ENCODE data around the gene CEP112.
"Not testable (repeated sequence)": the region's sequence is repeated elsewhere in the genome, so short reads cannot be mapped to it uniquely, and the experiment has no call there.

Gene CEP112

DNA sequence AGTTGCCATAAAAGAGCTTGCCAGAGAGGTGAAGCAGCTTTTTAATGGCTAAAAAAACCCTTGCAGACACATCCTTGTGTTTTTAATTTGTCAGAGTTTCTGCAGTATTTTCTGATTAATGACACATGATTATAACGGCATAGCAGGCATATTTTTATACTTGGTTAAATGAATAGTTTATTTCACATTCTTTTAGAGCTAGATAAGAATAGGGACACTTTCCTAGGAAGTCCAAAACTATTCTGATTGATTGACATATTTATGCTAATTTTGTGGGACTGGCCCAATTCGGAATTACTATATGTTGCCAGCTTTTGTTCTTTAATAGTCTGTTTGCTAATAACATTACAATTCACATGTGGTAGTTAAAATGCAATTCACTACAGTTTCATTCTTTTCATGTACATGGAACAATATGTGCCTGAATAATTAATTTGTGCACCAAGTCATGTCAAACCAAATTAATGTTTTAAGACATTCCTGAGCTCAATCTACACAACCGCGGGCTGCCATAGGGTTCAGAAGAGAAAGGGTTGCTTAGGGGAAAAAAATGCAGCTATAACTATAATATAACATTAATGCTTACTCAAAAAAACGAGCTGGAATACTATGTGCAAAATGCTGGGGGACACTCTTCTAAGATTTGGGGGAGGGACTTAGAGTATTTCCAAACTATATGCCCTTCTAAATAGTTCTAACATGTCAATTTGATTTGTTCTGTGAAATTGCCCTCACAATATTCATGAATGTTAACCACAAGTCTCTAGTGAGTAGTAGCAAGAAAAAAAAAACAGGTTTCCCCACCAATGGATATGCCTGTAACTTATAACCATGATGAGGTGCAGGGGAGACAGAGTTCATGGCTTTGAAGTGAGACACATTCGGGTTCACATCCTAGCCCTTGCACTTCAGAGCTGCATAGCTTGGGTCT, 305.4 kb downstream of the CEP112 start:
- DNase-seq (ENCODE audit: low spot score): no peak

DNA sequence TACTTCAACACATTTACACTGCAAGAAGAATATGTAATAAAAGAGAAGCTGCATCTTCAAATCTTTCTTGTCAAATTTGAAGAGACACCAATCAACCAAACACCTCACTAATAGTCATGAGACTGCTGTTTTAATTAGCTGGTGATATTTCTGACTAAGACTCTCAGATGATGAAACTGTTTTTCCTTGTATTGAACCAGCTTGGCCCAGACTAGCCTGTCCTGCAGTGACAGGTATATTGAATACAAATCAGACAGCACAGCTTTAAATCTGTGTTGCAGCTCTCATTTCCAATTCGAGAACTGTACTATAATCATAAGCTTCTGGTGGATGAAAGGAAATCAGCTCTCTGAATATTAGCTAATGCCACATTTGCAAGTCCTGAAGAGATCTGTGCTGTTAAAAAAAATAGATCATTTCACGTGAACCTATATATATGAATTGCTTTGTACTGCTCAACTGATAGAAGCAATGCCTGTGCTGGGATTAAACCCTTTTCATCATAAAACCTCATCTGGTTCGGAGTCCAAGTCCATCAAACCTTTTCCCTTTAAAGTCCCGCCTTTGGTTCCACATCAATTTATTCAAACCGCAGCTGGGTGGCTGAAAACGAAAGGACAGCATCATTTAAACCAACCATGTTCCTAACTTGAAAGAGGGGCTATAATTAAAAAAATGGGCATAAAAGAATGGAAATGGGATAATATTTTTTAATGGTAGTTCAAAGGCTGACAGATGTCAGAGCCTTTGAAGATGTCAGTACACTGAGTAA, 306.2 kb downstream of the CEP112 start:
- DNase-seq (ENCODE audit: low spot score): no peak

DNA sequence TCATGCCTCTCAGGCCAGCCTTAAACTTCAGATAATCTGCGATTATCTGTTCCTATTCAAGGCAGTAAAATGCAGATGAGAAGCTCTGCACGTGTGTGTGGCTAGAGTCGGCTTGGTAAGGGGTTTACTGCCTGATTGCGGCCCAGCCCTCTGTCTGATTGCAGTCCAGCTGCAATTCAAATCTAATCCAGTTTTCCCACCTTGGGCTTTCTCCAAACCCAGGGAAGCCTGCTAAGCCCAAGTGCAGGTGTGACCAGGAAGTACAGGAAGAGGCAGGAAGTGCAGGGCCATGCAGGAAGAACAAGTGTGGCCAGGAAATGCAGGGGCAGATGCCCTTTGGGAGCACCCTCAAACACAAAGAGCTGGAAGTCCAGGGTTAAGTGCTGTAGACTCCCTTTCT, 314.9 kb downstream of the CEP112 start:
- DNase-seq (ENCODE audit: low spot score): no peak

DNA sequence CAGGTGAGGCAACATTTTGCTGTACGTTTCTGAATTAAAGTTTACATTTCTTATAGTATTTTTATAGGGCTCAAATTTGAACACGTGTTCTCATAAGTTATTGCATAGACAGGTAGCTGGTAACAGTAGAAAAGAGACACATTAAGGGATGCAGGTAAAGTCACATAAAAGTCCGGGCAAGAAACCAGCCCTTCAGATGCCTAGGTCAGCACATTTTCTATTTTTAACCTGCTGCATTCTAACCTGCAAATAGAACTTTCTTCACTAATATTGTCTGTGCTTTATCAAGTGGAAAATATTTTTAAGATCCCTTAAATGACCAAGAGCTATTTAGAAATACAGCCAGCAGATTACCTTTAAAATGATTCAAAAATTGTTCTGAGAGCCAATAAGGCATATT, 323.1 kb downstream of the CEP112 start:
- DNase-seq (ENCODE audit: low spot score): no peak

DNA sequence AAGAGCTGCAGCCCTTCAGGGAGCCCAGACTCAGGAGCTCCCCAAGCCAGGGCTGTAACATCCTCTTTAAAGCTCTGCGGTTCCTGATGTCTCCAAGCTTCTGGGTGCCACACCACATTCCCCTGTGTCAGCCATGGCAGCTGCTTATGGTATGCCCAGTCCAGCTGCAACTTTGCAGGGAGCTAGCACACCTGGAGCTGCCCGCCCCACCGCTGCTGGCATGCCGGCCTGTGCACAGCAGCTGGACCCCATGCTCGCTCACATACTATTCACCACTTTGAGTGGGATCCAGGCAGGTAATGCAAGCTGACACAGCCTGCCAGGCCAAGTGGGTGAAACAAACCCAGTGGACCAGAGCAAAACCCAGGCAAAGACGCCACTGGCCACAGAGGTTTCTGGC, 324.9 kb downstream of the CEP112 start:
- DNase-seq (ENCODE audit: low spot score): no peak

DNA sequence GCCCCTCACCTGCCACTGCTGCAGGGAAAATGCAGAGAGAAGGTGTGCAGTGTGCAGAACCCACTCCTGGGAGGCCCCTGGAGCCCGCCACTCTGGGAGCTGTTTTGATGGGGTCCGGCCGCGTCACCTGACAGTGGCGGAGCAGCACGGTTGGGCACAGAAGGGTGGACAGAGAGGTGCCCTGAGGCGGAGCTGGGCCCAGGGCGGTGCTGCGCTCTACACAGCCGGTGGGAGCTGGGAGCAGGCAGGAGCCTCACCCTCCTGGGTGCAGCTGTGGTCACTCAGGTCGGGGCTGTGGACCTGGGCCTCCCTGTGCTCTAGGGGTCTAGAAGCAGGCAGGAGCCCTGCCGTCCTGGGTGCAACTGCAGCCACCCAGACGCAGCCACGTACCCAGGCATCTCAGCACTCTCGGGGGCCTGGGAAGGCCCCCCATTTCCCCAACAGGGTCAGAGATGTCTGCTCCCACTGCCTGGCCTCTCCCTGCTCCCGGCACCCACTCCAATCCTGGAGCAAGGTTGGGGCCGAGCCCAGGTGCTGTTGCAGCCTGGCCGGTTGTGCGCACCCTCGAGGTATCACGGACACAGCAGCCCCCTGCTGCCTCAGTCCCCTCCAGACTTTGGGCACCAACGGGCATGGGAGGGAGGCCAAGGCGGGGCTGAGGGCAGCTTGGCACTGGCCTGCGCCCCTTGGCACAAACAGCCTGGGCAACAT, 326.1 kb downstream of the CEP112 start:
- DNase-seq (ENCODE audit: low spot score): no peak

DNA sequence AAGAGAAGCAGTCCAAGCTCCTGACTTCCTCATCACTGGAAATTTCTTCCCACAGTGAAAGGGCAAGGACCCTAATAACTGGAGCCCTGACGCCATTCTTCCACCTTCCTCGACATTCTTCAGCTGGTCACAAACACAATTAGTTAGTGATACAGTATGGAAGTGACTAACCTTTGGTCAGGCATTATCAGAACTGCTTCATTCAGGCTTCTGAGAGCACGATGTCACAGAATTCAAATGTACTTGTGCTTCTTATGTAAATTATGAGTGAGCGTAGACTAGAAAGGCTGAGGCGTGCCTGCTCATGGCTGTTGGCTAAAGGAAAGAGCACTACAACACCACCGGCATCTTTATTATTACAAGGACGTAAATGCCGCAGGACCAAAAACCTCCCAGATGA, 327.5 kb downstream of the CEP112 start:
- no peak for DNase-seq (ENCODE audit: low spot score)

DNA sequence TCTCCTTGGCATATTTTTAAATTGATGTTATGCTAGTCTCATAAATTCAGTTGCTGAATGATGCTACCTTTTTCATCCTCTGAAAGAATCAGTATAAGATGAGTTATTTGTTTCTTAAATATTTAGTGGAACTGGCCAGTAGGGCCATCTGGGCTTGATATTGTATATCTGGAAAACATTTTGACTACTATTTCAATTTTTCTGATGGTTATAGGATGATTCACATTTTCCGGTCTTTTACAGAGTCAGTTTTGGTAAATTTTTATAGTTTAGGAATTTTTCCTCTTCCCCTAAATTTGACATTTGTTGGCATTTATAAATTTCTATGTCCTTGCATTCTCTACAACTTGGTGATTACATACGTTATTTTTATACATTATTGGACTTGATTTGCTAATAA, 334.2 kb downstream of the CEP112 start:
- no peak for DNase-seq (ENCODE audit: low spot score)

DNA sequence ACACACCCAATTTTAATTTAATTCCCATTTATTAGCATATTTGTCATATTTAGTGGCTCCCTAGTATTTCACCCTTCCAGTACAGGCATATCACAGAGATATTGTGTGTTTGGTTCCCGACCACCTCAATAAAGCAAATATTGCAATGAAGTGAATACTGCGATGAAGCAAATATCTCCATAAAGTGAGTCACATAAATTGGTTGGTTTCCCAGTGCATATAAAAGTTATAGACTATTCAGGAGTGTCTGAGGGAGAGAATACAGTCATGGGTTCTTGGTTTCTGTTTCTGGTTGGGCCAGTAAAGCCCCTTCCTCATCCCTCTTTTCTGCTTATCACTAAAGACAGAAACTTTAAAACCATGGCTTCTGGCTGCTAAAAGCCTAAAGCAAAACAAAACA, 335.1 kb downstream of the CEP112 start:
- DNase-seq (ENCODE audit: low spot score): no peak

DNA sequence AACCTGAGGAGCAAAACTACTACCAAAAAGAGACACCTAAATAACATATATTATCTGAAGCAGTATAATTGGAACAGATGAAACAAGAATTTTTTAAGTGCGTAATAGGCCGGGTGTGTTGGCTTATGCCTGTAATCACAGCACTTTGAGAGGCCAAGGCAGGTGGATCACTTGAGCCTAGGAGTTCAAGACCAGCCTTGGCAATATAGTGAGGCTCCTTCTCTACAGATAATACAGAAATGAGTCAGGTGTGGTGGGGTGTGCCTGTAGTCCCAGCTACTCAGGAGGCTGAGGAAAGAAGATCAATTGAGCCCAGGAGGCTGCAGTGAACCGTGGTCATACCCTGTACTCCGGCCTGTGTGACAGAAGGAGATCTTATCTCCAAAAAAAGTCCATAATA, 336.3 kb downstream of the CEP112 start:
- no peak for DNase-seq (ENCODE audit: low spot score)

DNA sequence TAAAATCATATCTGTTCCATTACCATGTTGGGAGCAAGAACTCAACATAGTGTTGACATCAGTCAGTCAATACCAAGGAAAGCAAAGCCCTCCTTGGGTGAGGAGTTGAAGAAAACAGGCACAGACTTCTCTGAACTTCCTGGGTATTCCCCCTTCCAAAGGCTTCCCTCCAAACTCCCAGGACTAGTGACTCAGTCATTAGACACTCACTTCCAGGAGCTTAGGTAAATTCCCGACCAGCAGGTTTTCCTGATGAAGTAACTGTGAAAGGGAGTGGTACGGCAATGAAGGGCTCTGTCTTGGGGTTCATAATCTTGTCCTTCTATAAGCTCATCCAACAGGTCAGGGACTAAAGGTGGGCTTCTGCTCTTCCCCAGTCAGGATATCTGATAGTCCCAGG, 336.7 kb downstream of the CEP112 start:
- no peak for DNase-seq (ENCODE audit: low spot score)

DNA sequence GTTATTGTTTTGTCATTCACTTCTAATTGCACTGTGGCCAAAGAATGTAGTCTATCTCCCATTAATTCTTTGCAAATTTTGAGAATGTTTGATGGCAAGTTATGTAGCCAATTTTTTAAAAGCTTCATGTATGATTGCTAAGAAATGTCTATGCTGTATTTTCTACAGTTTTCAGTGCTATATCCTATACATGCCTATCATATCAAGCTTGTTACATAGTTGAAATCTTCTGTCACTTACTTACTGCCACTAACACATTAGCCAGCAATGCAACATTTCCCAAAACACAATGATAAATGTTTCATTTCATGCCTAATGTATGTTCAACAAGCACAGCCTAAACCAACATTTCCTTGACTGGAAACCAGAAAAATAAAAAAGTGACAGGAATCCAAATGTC, 338.1 kb downstream of the CEP112 start:
- DNase-seq (ENCODE audit: low spot score): no peak

DNA sequence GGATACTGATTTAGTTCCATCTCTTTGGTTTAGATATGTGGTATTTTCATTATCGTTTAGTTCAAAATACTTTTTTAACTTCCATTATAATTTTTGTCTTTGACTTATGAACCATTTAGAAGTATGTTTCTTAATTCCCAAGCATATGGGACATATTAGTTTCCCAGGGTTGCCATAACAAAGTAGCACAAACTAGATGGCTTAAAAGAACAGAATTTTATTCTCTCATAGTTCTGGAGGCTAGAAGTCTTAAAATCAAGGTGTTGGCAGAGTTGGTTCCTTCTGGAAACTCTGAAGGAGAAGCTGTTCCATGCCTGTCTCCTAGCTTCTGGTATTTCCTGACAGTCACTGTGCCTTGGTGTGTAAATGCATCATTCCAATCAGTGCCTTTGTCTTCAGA, 339.0 kb downstream of the CEP112 start:
- no peak for DNase-seq (ENCODE audit: low spot score)

DNA sequence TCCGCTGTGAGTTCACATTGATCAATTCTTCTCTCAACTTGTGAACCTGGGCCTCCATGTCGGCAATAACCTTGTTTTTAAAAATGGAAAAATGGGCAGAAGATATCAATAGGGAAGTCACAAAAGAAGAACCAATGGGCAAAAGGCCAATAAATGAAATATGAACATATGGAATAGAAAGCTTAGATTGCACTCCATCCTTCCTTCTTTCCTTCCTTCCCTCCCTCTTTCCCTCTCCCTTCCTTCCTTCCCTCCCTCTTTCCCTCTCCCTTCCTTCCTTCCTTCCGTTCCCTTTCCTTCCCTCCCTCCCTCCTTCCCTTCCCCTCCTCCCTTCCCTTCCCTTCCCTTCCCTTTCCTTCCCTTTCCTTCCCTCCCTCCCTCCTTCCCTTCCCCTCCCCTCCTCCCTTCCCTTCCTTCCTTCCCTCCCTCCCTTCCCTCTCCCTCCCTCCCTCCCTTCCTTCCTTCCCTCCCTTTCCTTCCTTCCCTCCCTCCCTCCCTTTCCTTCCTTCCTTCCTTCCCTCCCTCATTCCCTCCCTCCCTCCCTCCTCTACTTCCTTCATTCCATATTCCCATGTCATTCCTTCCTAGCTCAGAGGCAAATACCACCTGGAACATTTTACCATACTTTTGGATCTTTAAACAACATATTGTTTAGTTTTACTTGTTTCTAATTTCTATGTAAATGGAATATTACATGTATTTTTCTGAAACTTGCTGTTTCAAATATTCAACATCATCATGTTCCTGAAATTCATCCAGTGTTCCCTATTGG, 339.8 kb downstream of the CEP112 start:
- no peak for DNase-seq (ENCODE audit: low spot score)

DNA sequence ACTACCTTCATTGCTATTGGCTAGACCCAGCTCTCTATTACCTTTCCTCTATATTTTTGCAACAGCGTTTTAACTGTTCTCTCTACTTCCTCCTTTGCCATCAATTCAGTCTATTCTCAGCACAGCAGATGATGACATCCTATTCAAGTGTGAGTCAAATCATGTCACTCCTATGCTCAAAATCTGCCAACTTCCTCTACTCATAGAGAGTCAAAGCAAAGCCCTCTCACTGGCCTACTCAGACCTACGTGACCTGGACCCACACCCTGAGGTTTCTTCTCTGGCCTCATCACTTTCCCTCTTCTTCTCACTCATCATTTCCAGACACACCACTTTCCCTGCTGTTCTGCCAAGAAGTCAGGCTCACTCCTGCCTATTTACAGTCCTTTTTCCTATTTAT, 341.4 kb downstream of the CEP112 start:
- no peak for DNase-seq (ENCODE audit: low spot score)

DNA sequence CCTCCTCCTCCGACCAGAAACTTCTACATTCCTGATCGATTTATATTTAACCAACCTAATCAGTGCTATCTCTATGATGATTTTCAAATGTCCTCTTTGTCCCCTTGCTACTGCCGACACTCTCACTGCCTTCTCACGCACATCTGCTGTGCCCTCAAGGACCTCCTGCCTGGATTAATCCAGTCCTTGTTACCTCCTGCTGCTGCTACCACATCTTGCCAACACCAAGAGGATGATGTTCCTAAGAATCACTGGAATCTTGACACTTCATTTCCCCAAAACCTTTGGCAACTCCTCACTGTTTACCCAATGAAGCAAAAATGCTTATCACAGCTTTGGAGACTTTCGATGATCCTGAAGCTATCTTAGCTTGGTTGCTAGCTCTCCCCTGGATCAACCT, 343.2 kb downstream of the CEP112 start:
- no peak for DNase-seq (ENCODE audit: low spot score)

DNA sequence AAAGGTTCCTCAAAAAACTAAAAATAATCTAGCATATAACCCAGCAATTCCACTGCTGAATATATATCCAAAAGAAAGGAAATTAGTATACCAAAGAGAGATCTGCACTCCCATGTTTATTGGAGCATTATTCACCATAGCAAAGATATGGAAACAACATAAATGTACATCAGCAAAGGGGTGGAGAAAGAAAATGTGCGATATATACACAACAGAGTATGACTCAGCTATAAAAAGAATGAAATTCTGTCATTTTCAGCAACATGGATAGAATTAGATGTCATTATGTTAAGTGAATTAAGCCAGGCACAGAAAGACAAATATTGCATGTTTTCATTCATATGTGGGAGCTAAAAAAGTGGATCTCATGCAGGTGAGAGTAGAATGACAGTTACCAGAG, 350.8 kb downstream of the CEP112 start:
- DNase-seq (ENCODE audit: low spot score): no peak

DNA sequence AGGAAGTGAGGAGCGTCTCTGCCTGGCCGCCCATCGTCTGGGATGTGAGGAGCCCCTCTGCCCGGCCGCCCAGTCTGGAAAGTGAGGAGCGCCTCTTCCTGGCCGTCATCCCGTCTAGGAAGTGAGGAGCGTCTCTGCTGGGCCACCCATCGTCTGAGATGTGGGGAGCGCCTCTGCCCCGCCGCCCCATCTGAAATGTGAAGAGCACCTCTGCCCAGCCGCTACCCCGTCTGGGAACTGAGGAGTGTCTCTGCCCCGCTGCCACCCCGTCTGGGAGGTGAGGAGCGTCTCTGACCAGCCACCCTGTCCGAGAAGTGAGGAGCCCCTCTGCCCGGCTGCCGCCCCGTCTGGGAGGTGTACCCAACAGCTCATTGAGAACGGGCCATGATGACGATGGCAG, 354.7 kb downstream of the CEP112 start:
- not testable (repeated sequence) for DNase-seq (ENCODE audit: low spot score)

DNA sequence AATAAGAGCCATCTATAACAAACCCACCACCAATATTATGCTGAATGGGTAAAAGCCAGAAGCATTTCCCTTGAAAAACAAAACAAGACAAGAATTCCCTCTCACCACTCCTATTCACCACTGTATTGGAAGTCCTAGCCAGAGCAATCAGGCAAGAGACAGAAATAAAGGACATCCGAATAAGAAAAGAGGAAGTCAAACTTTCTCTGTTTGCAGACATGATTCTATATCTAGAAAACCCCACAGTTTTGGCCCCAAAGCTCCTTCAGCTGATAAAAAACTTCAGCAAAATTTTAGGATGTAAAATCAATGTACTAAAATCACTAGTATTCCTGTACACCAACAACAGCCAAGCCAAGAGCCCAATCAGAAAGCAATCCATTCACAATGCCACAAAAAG, 358.7 kb downstream of the CEP112 start:
- DNase-seq (ENCODE audit: low spot score): no peak

DNA sequence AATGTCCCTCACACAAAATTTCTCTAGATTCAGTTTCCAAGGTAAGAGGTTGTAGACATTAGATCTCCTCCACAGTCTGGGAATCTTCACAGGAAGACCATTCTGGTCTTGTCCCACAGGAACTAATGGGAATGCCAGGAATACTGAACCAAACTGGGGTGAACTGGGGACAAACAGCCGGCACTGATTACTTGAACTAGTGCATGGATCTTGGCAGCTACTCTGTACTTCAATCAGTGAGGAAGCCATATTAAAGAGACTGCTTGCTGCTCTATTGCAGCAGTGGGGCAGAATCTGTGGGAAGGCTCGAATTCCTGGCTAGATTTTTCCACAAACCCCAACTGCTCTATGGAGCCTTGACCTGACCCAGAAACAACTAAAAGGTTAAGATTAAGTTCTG, 361.6 kb downstream of the CEP112 start:
- no peak for DNase-seq (ENCODE audit: low spot score)

DNA sequence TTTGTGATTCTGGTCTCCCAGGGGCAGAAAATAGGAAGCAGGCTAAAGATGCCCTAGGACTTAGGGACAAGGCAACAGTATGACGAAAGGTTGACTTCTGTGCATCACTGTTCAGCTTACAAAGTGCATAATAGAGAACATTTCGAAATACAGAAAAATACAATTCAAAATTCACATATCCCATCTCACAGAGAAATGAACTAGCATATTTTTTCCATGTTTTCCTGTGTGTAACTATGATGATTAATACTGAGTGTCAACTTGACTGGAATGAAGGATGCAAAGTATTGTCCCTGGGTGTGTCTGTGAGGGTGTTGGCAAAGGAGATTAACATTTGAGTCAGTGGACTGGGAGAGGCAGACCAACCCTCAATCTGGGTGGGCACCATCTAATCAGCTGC, 365.4 kb downstream of the CEP112 start:
- DNase-seq (ENCODE audit: low spot score): not testable (repeated sequence)

DNA sequence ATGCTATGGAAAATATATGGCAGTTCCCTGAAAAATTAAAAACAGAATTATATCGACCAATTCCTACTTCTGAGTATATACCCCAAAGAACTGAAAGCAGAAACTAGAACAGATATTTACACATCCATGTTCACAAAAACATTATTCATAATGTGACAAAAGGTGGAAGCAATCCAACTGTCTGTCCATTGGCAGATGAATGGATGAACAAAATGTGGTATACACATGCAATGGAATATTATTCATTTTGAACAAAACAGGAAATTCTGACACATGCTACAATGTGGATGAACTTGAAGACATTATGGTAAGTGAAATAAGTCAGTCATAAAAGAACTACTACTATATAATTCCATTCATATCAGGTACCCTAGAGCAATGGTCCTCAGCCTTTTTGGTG, 367.0 kb downstream of the CEP112 start:
- DNase-seq (ENCODE audit: low spot score): no peak

Measured in HuH-7 (cell line).